Osteoblast (primary cell): ENCODE measurements around the gene KCNH3. TPM values are rescaled to one million over a fixed set of nuclear protein-coding genes. Genes with fewer than 3 reads are reported as not detected.

Experiments used
- DNase-seq: peaks from one replicate; pipeline ENCODE4 v3.0.0; 2011; ENCODE audit warnings: low spot score, mixed read lengths; ENCODE audit not compliant: insufficient read length; ENCODE audit errors: missing footprints
- H2AFZ ChIP-seq: 2 replicates; pipeline ENCODE4 v1.6.0; 2011; ENCODE audit warnings: mild to moderate bottlenecking, low read length
- H3K27ac ChIP-seq: 2 replicates; pipeline ENCODE4 v1.5.1; 2011; ENCODE audit warnings: mild to moderate bottlenecking, low read depth, low read length, moderate library complexity
- H3K27me3 ChIP-seq: 2 replicates; pipeline ENCODE4 v1.6.0; 2012; ENCODE audit warnings: mild to moderate bottlenecking, control low read depth, inconsistent platforms, low read length, moderate library complexity; ENCODE audit not compliant: insufficient read depth
- H3K36me3 ChIP-seq: 2 replicates; pipeline ENCODE4 v1.5.1; 2011; ENCODE audit warnings: mild to moderate bottlenecking, low read length, control low read depth, moderate library complexity; ENCODE audit not compliant: insufficient read depth
- H3K4me1 ChIP-seq: 2 replicates; pipeline ENCODE4 v1.5.1; 2011; ENCODE audit warnings: mild to moderate bottlenecking, low read length, control low read depth, moderate library complexity; ENCODE audit not compliant: insufficient read depth
- H3K4me2 ChIP-seq: 2 replicates; pipeline ENCODE4 v1.6.0; 2011; ENCODE audit warnings: mild to moderate bottlenecking, low read length; ENCODE audit not compliant: insufficient read depth
- H3K4me3 ChIP-seq: fragments of 200-600 bp; sonication (generic); 3 replicates; pipeline ENCODE4 v1.5.1; 2012; ENCODE audit warnings: mild to moderate bottlenecking, low read length, inconsistent platforms; ENCODE audit not compliant: insufficient read depth
- H3K79me2 ChIP-seq: 2 replicates; pipeline ENCODE4 v1.6.0; 2012; ENCODE audit warnings: mild to moderate bottlenecking, low read length, control low read depth, inconsistent platforms; ENCODE audit not compliant: insufficient read depth
- H3K9me3 ChIP-seq: 2 replicates; pipeline ENCODE4 v1.5.1; 2011; ENCODE audit warnings: low read depth, low read length, control low read depth
- H4K20me1 ChIP-seq: 2 replicates; pipeline ENCODE4 v1.6.0; 2012; ENCODE audit warnings: mild to moderate bottlenecking, low read length, control low read depth; ENCODE audit not compliant: insufficient read depth
- CTCF ChIP-seq: IDR thresholded peaks from 2 replicates; pipeline ENCODE4 v1.5.1; 2011; ENCODE audit warnings: mild to moderate bottlenecking, low read depth, low read length, moderate library complexity; ENCODE audit errors: extremely low read depth
- total RNA-seq: library from RNA; depleted of rRNA; stranded (reverse); fragments of >200 nt; gene quantifications from 2 replicates; pipeline ENCODE4 v1.2.3, GENCODE V29; 2012

Gene KCNH3
- total RNA-seq, 1 donor = not detected

DNA sequence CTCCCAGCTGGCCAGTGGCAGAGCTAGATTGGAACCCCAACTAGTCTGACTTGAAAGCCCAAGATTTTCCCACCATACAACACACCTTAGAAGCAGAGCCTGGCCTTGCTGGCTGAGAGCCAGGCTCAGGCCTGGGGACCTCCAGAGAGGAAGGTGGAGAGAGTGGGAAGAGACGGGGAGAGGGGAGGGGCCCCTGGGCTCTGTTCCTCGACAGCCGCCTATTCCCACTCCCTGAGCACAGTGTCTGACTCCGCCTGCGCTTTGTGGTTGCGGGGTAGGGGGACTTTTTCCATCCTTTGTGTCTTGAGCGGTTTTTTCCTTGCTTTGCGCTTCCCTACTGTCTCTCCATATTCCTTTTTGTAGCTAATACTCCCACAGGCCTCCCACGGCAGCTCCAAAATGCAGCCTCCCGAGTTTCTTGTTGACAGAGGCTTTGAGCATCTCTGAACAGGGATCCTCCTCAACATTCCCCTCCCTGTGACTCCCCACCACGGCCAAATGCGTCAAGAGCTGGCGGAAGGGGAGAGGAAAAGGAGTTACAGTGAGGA lies 4.0 kb upstream of the KCNH3 start:
- peaks cover 3% of the 10 kb centered on the region for H4K20me1 ChIP-seq
- H3K9me3 ChIP-seq = no peaks in the 10 kb centered on the region
- DNase-seq = peak; percentile 45
- H3K36me3 ChIP-seq = no peaks in the 10 kb centered on the region
- no peaks in the 10 kb centered on the region for H3K79me2 ChIP-seq
- no peak overlapping the region for H3K4me2 ChIP-seq
- no peak overlapping the region for H2AFZ ChIP-seq
- H3K4me1 ChIP-seq = peaks cover 12% of the 10 kb centered on the region
- peaks cover 32% of the 10 kb centered on the region for H3K27me3 ChIP-seq
- no peak overlapping the region for H3K4me3 ChIP-seq
- H3K27ac ChIP-seq = no peak overlapping the region
- no peak for TF ChIP-seq CTCF

GRCh38 chr12:49535921-49536525 lies 2.8 kb upstream of the KCNH3 start:
- H3K27me3 ChIP-seq = peaks cover 43% of the 10 kb centered on the region
- H3K4me3 ChIP-seq = no peak overlapping the region
- peaks cover 3% of the 10 kb centered on the region for H4K20me1 ChIP-seq
- H3K27ac ChIP-seq = no peak overlapping the region
- H3K79me2 ChIP-seq = no peaks in the 10 kb centered on the region
- no peaks in the 10 kb centered on the region for H3K36me3 ChIP-seq
- no peak for TF ChIP-seq CTCF
- peaks cover 12% of the 10 kb centered on the region for H3K4me1 ChIP-seq
- DNase-seq = peak; percentile 89
- H3K9me3 ChIP-seq = no peaks in the 10 kb centered on the region
- H3K4me2 ChIP-seq = no peak overlapping the region
- H2AFZ ChIP-seq = no peak overlapping the region

GRCh38 chr12:49536526-49537071 lies 2.2 kb upstream of the KCNH3 start:
- no peak overlapping the region for H3K27ac ChIP-seq
- peaks cover 3% of the 10 kb centered on the region for H4K20me1 ChIP-seq
- peaks cover 12% of the 10 kb centered on the region for H3K4me1 ChIP-seq
- H2AFZ ChIP-seq = no peak overlapping the region
- H3K79me2 ChIP-seq = no peaks in the 10 kb centered on the region
- H3K4me3 ChIP-seq = no peak overlapping the region
- H3K9me3 ChIP-seq = no peaks in the 10 kb centered on the region
- DNase-seq = peak; percentile 50
- H3K4me2 ChIP-seq = no peak overlapping the region
- TF ChIP-seq CTCF = no peak
- no peaks in the 10 kb centered on the region for H3K36me3 ChIP-seq
- H3K27me3 ChIP-seq = peaks cover 43% of the 10 kb centered on the region

DNA sequence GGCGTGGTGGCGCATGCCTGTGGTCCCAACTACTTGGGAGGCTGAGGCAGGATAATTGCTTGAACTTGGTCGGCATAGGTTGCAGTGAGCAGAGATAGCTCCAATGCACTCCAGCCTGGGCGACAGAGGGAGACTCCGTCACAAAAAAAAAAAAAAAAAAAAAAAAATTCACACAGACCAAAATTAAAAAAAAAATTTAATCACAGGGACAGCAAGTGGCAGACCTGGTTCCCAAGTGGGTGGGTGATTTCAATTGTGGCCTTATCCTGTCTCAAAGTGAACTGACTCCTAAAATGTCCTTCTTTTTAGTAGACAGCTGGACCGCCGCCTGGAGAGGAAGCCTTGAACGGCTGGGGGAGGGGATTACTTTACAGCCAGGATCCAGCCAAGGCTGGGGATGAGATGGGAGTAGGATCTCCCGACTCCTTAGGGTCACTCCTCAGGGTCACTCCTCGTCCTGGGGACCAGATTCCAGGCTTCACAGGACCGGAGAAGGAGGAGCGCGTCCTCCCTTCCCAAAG lies 1.5 kb upstream of the KCNH3 start:
- H3K36me3 ChIP-seq = no peaks in the 10 kb centered on the region
- DNase-seq = peak; percentile 85
- no peaks in the 10 kb centered on the region for H3K9me3 ChIP-seq
- H3K4me1 ChIP-seq = peaks cover 12% of the 10 kb centered on the region
- no peak overlapping the region for H3K27ac ChIP-seq
- TF ChIP-seq CTCF = no peak
- H2AFZ ChIP-seq = peak overlapping the region; percentile 10
- peaks cover 43% of the 10 kb centered on the region for H3K27me3 ChIP-seq
- H4K20me1 ChIP-seq = peaks cover 3% of the 10 kb centered on the region
- peak overlapping the region; percentile 70 for H3K4me2 ChIP-seq
- no peaks in the 10 kb centered on the region for H3K79me2 ChIP-seq
- peak overlapping the region; percentile 45 for H3K4me3 ChIP-seq
